ENCODE results near the gene IL17RC.

DNA sequence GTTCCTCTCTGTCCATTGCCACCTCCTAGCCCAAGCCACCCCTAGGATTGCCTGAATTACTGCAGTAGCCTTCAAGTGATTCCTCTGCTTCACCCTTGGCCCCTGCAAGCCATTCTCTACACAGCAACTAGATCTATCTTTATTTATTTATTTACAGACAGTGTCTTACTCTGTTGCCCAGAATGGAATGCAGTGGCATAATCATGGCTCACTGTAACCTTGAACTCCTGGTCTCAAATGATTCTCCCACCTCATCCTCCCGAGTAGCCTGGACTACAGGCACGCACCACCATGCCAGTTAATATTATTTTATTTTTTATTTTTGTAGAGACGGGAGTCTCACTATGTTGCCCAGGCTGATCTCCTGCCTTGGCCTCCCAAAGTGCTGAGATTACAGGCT is 28.4 kb upstream of the IL17RC start:
- TF ChIP-seq CTCF (IDR thresholded peaks at IDR 0.05; ENCODE audit: extremely low read depth in 1 of 2, insufficient read depth in 1 of 2, low read depth in 1 of 2, low read length in 2 of 2) (no peak), POLR2A (IDR thresholded peaks at IDR 0.05; ENCODE audit: low read depth, low read length) (no peak), MAX (IDR thresholded peaks at IDR 0.05; ENCODE audit: insufficient read depth, insufficient read length) (no peak), EZH2 (IDR thresholded peaks at IDR 0.05; ENCODE audit: borderline replicate concordance, low read depth, low read length, severe bottlenecking) (no peak), MYC (IDR thresholded peaks at IDR 0.05; ENCODE audit: low read depth, low read length) (no peak), POLR2AphosphoS5 (IDR thresholded peaks at IDR 0.05; ENCODE audit: insufficient read depth, low read depth, low read length) (no peak), FOS (IDR thresholded peaks at IDR 0.05; ENCODE audit: borderline replicate concordance, insufficient read depth, low read length) (no peak)

Data from endothelial cell of umbilical vein (primary cell).